ENCODE data around the gene LAMA5. TPM values are rescaled to one million over a fixed set of nuclear protein-coding genes. Genes with fewer than 3 reads are reported as not detected.
A peak's percentile ranks its signal among the peaks of the same experiment; 100 is the strongest.

LAMA5 gene
- polyA plus RNA-seq, 1 donor (not counting 4 experiments of a cell fraction or from before 2014, with no cell fraction given), result 8.7 TPM

- H3K9me3 ChIP-seq (ENCODE audit: control insufficient read depth, low read depth, low read length), result no peaks in the 10 kb centered on the region
- FAIRE-seq (no peak), DNase-seq (ENCODE audit: low read depth, low spot score) (no peak)
- no peak overlapping the region for H3K9ac ChIP-seq (ENCODE audit: control insufficient read depth, extremely low read depth, insufficient read depth, low read length)
- peaks cover 3% of the 10 kb centered on the region for H3K79me2 ChIP-seq (ENCODE audit: control insufficient read depth, insufficient read depth, low read length)
- no peaks in the 10 kb centered on the region for H4K20me1 ChIP-seq (ENCODE audit: control insufficient read depth, extremely low read depth, insufficient read depth, low read length)
- H3K4me1 ChIP-seq (ENCODE audit: control insufficient read depth, extremely low read depth, insufficient read depth, low read length), result peaks cover 30% of the 10 kb centered on the region
- H3K4me2 ChIP-seq (ENCODE audit: control insufficient read depth, extremely low read depth, insufficient read depth, low read depth, low read length), result no peak overlapping the region
- no peak overlapping the region for H2AFZ ChIP-seq (ENCODE audit: control insufficient read depth, low read length)
- no peak for TF ChIP-seq EZH2 (IDR thresholded peaks at IDR 0.05; ENCODE audit: low read length)
- no peak for TF ChIP-seq CTCF (optimal IDR thresholded peaks at IDR 0.05 in 1 of 3, IDR thresholded peaks at IDR 0.05 in 1 of 3, conservative IDR thresholded peaks at IDR 0.05 in 1 of 3; ENCODE audit: extremely low read depth in 1 of 3, insufficient read depth in 2 of 3, low read length in 3 of 3)
- no peak overlapping the region for H3K4me3 ChIP-seq (ENCODE audit: control insufficient read depth in 2 of 3, extremely low read depth in 1 of 3, insufficient read depth in 2 of 3, low read depth in 1 of 3, low read length in 3 of 3)
- no peaks in the 10 kb centered on the region for H3K9me1 ChIP-seq (ENCODE audit: control insufficient read depth, extremely low read depth, insufficient read depth, low read length)
- H3K27me3 ChIP-seq (ENCODE audit: control insufficient read depth, extremely low read depth, insufficient read depth, low read length), result no peaks in the 10 kb centered on the region
- no peaks in the 10 kb centered on the region for H3K36me3 ChIP-seq (ENCODE audit: control insufficient read depth in 2 of 2, extremely low read depth in 1 of 2, insufficient read depth in 2 of 2, low read length in 2 of 2)
- no peak overlapping the region for H3K27ac ChIP-seq (ENCODE audit: control insufficient read depth, insufficient read depth, low read length)
- dilution Hi-C loops (cut with MboI; ENCODE audit: extremely low pct_ligation_motif_present, low sequenced_read_pairs), result no loop called here
Observed at GRCh38 chr20:62370807-62371587, 3.9 kb upstream of the LAMA5 start.

- Histone ChIP-seq H3K9ac (ENCODE audit: control insufficient read depth, extremely low read depth, insufficient read depth, low read length) (no peak overlapping the region), H3K4me1 (ENCODE audit: control insufficient read depth, extremely low read depth, insufficient read depth, low read length) (peaks cover 35% of the 10 kb centered on the region), H3K9me3 (ENCODE audit: control insufficient read depth, low read depth, low read length) (no peaks in the 10 kb centered on the region), H3K4me2 (ENCODE audit: control insufficient read depth, extremely low read depth, insufficient read depth, low read depth, low read length) (peak overlapping the region; percentile 5), H4K20me1 (ENCODE audit: control insufficient read depth, extremely low read depth, insufficient read depth, low read length) (peaks cover 3% of the 10 kb centered on the region), H3K4me3 (ENCODE audit: control insufficient read depth in 2 of 3, extremely low read depth in 1 of 3, insufficient read depth in 2 of 3, low read depth in 1 of 3, low read length in 3 of 3) (no peak overlapping the region), H3K36me3 (ENCODE audit: control insufficient read depth in 2 of 2, extremely low read depth in 1 of 2, insufficient read depth in 2 of 2, low read length in 2 of 2) (no peaks in the 10 kb centered on the region), H3K27me3 (ENCODE audit: control insufficient read depth, extremely low read depth, insufficient read depth, low read length) (no peaks in the 10 kb centered on the region), H3K9me1 (ENCODE audit: control insufficient read depth, extremely low read depth, insufficient read depth, low read length) (no peaks in the 10 kb centered on the region), H2AFZ (ENCODE audit: control insufficient read depth, low read length) (no peak overlapping the region), H3K79me2 (ENCODE audit: control insufficient read depth, insufficient read depth, low read length) (peaks cover 9% of the 10 kb centered on the region), H3K27ac (ENCODE audit: control insufficient read depth, insufficient read depth, low read length) (no peak overlapping the region)
- TF ChIP-seq EZH2 (IDR thresholded peaks at IDR 0.05; ENCODE audit: low read length) (no peak), CTCF (optimal IDR thresholded peaks at IDR 0.05 in 1 of 3, IDR thresholded peaks at IDR 0.05 in 1 of 3, conservative IDR thresholded peaks at IDR 0.05 in 1 of 3; ENCODE audit: extremely low read depth in 1 of 3, insufficient read depth in 2 of 3, low read length in 3 of 3) (no peak)
- FAIRE-seq, result no peak
- dilution Hi-C loops (cut with MboI; ENCODE audit: extremely low pct_ligation_motif_present, low sequenced_read_pairs), result no loop called here
- DNase-seq (ENCODE audit: low read depth, low spot score), result no peak
Observed at GRCh38 chr20:62370115-62370806, 3.1 kb upstream of the LAMA5 start.

Data from keratinocyte (primary cell).